Measurements from ENCODE around the gene HPX. TPM values are rescaled to one million over a fixed set of nuclear protein-coding genes. Genes with fewer than 3 reads are reported as not detected.

The HPX gene
- total and polyA plus RNA-seq, 2 of the 13 experiments (the other 11 are each of a cell fraction or from before 2014, with no cell fraction given): 9.2 to 57.4 TPM

- TF ChIP-seq ZHX2 (IDR thresholded peaks at IDR 0.05; ENCODE audit: low read depth): no peak
- no peak for TF ChIP-seq ZHX2 (CRISPR knock-in tag; IDR thresholded peaks at IDR 0.05; ENCODE audit: borderline replicate concordance)
- TF ChIP-seq ONECUT2 (CRISPR knock-in tag; IDR thresholded peaks at IDR 0.05): no peak
- peak; percentile 65 for TF ChIP-seq PHF21A (CRISPR knock-in tag; IDR thresholded peaks at IDR 0.05)
- TF ChIP-seq SETDB1 (CRISPR knock-in tag; IDR thresholded peaks at IDR 0.05; ENCODE audit: borderline replicate concordance): no peak
- TF ChIP-seq HNF4A (CRISPR knock-in tag; IDR thresholded peaks at IDR 0.05): peak; percentile 75
- TF ChIP-seq RAD51 (IDR thresholded peaks at IDR 0.05; ENCODE audit: borderline replicate concordance): peak; percentile 70; the same call in 1 of the 2 replicates
- TF ChIP-seq, protein P1, sequence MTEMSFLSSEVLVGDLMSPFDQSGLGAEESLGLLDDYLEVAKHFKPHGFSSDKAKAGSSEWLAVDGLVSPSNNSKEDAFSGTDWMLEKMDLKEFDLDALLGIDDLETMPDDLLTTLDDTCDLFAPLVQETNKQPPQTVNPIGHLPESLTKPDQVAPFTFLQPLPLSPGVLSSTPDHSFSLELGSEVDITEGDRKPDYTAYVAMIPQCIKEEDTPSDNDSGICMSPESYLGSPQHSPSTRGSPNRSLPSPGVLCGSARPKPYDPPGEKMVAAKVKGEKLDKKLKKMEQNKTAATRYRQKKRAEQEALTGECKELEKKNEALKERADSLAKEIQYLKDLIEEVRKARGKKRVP (CRISPR knock-in tag; IDR thresholded peaks at IDR 0.05): no peak
- TF ChIP-seq EZH2 (conservative IDR thresholded peaks at IDR 0.05; ENCODE audit: low read depth, low read length): no peak
- peak; percentile 64 for TF ChIP-seq TBX2 (CRISPR knock-in tag; IDR thresholded peaks at IDR 0.05; ENCODE audit: borderline replicate concordance)
- no peak for TF ChIP-seq PHB2 (IDR thresholded peaks at IDR 0.05; ENCODE audit: partially characterized antibody)
- no peak for TF ChIP-seq SMAD3 (CRISPR knock-in tag; IDR thresholded peaks at IDR 0.05)
- TF ChIP-seq SAP130 (CRISPR knock-in tag; IDR thresholded peaks at IDR 0.05; ENCODE audit: low read depth): peak; percentile 25; the same call in 1 of the 2 replicates
- TF ChIP-seq NPAS2 (CRISPR knock-in tag; IDR thresholded peaks at IDR 0.05; ENCODE audit: borderline replicate concordance): no peak
- peak; percentile 82; the same call in 1 of the 2 replicates for TF ChIP-seq ZNF292 (CRISPR knock-in tag; IDR thresholded peaks at IDR 0.05; ENCODE audit: borderline replicate concordance, low read depth)
- 0 out of 2 replicates have a peak, but pooled peaks have one; percentile 29 for TF ChIP-seq ISL2 (CRISPR knock-in tag; IDR thresholded peaks at IDR 0.05)
- peak; percentile 68; the same call in 1 of the 2 replicates for TF ChIP-seq BHLHE40 (IDR thresholded peaks at IDR 0.05; ENCODE audit: low read length)
- no peak for TF ChIP-seq SOX13 (IDR thresholded peaks at IDR 0.05)
- TF ChIP-seq SOX13 (CRISPR knock-in tag; conservative IDR thresholded peaks at IDR 0.05 in 1 of 2, IDR thresholded peaks at IDR 0.05 in 1 of 2): 0 out of 4 replicates have a peak, but pooled peaks of 1 of the 2 experiments have one; percentile 36
- 0 out of 2 replicates have a peak, but pooled peaks have one; percentile 25 for TF ChIP-seq MTA1 (CRISPR knock-in tag; IDR thresholded peaks at IDR 0.05; ENCODE audit: borderline replicate concordance)
- no peak for TF ChIP-seq GMEB2 (CRISPR knock-in tag; IDR thresholded peaks at IDR 0.05; ENCODE audit: low read depth)
- TF ChIP-seq SALL1 (CRISPR knock-in tag; IDR thresholded peaks at IDR 0.05): peak; percentile 32; the same call in 1 of the 2 replicates
- peak; percentile 86 for TF ChIP-seq ARNTL (CRISPR knock-in tag; IDR thresholded peaks at IDR 0.05)
- TF ChIP-seq SRSF4 (IDR thresholded peaks at IDR 0.05; ENCODE audit: low read depth, low read length, poor library complexity, severe bottlenecking): no peak
These were observed 38.7 kb downstream of the HPX start (continued) for GRCh38 chr11:6402061-6402470.

Measured in HepG2 (cell line).